Esophagus (tissue), 2 donors: ENCODE results near the gene SLC2A13. TPM values are rescaled to one million over a fixed set of nuclear protein-coding genes. Genes with fewer than 3 reads are reported as not detected.

Source experiments
- H3K27ac ChIP-seq, 2 donors: one replicate each; pipeline ENCODE4 v1.5.1; 2013; ENCODE audit warnings: low read depth in 2 of 2, mild to moderate bottlenecking in 2 of 2, inconsistent platforms in 1 of 2, low read length in 1 of 2, moderate library complexity in 1 of 2
- H3K27me3 ChIP-seq, 2 donors: one replicate each; pipeline ENCODE4 v1.6.1; 2013; ENCODE audit warnings: low read length in 2 of 2, control low read depth in 1 of 2, mild to moderate bottlenecking in 1 of 2; ENCODE audit not compliant: insufficient read depth in 2 of 2, control insufficient read depth in 1 of 2
- H3K36me3 ChIP-seq, 2 donors: one replicate each; pipeline ENCODE4 v1.6.1; 2013; ENCODE audit warnings: low read length in 1 of 2; ENCODE audit not compliant: control insufficient read depth in 2 of 2, insufficient read depth in 2 of 2
- H3K4me1 ChIP-seq, 2 donors: one replicate each; pipeline ENCODE4 v1.6.1; 2013; ENCODE audit warnings: low read length in 1 of 2; ENCODE audit not compliant: control insufficient read depth in 2 of 2, insufficient read depth in 2 of 2
- H3K4me3 ChIP-seq, 2 donors: one replicate each; pipeline ENCODE4 v1.5.1; 2013; ENCODE audit warnings: low read length in 2 of 2, mild to moderate bottlenecking in 2 of 2, low read depth in 1 of 2, moderate library complexity in 1 of 2
- H3K9me3 ChIP-seq, 2 donors: one replicate each; pipeline ENCODE4 v1.6.1; 2013; ENCODE audit warnings: mild to moderate bottlenecking in 2 of 2, low read depth in 1 of 2, low read length in 1 of 2, moderate library complexity in 1 of 2; ENCODE audit not compliant: control insufficient read depth in 2 of 2, insufficient read depth in 1 of 2
- WGBS, 2 donors: extraction: QIAGEN DNeasy Blood & Tissue Kit; methylation state at CpG; one replicate each; pipeline ENCODE4 v1.1.7; 2013; 5-methylcytosine and 5-hydroxymethylcytosine counted together
- polyA plus RNA-seq, 2 donors: library from polyadenylated mRNA; stranded (reverse); fragments of 200-250 nt; gene quantifications; one replicate each; pipeline ENCODE4 v1.2.3, GENCODE V29; 2013
- donor health status: healthy with polysubstance abuse.
- donor health status: Bipolar disorder and iron deficiency.

Gene SLC2A13
- polyA plus RNA-seq, 2 donors = 0.84 to 1.0 TPM

DNA sequence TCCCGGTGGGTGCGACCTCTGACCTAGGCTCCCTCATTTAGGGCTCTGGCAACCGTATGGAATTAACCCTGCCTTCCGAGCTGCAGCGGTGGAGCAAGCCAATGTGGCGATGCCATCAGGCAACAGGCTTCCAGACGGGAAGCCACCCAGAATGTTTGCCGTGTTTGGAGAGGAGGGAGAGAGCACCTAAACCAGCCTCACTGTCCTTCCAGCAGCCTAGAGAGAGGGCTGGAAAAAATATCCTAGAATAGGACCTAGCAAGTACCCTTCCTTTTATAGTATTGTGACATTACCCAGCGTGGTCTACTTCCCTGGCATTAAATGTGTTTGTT is 287 bp upstream of the SLC2A13 start:
- peak overlapping the region; percentile 38 to 56 for H3K27ac ChIP-seq
- H3K36me3 ChIP-seq = no peaks in the 10 kb centered on the region
- H3K9me3 ChIP-seq = no peaks in the 10 kb centered on the region
- peak overlapping the region; percentile 85 to 94 for H3K4me3 ChIP-seq
- H3K27me3 ChIP-seq = no peaks in the 10 kb centered on the region
- WGBS, 2 donors = 11 to 16% methylated on average over 9 of the region's 9 CpGs
- peaks cover 0 to 3% of the 10 kb centered on the region in 2 donors for H3K4me1 ChIP-seq

DNA sequence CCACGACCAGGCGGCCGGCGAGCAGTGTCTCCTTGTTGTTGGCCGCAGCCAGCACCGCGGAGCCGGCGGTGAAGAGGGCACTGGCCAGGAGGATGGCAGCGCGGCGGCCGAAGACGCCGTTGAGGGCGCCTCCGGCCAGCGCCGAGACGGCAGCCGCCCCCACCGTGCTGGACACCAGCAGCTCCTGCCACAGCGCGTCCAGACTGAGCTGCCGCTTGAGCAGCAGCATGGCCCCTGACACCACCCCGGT is 691 bp downstream of the SLC2A13 start:
- WGBS, 2 donors = 1% methylated on average over 25 to 26 of the region's 26 CpGs
- H3K36me3 ChIP-seq = no peaks in the 10 kb centered on the region
- peak overlapping the region; percentile 65 to 77 for H3K27ac ChIP-seq
- peaks cover 0 to 3% of the 10 kb centered on the region in 2 donors for H3K4me1 ChIP-seq
- peak overlapping the region; percentile 85 to 94 for H3K4me3 ChIP-seq
- no peaks in the 10 kb centered on the region for H3K9me3 ChIP-seq
- H3K27me3 ChIP-seq = no peaks in the 10 kb centered on the region

DNA sequence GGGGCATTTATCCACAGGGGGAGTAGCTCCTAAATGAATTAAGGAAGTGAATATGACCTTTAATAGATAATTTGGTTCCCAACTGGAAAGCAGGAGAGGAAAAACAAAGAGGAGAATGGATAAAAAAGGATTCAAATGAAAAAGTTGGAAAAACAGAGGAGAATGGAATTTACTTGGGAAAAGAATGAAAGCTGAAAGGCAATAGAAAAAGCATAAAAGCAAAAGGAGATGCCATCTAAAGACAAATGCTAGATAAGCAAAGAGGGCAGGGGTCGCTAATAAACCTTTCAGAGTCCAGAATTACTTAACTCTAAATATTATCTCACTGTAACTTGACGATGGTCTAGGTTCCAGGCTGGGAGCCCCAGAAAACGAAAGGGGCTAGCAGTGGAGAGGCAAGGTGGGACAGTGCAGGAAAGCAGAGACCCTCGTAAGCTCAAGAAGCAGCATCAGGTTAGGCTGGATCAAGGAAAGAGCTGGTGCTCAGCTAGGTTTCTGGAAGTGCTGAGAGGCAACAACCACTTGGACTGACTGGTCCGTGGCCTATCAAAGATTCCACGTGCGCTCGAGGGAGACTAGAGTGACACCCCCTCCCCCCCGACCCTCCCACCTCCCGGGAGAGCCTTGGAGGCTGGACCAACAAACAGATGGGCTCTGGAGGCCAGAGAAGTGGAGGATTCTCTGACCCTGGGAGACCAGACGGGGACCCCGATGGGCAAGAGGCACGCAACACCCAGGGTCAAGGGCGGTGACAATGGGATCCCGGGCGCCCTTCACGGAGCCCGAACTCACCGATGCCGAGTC is 1.2 kb downstream of the SLC2A13 start:
- Histone ChIP-seq H3K27me3 (no peaks in the 10 kb centered on the region), H3K9me3 (no peaks in the 10 kb centered on the region), H3K27ac (peak overlapping the region; percentile 65 to 77), H3K36me3 (no peaks in the 10 kb centered on the region), H3K4me1 (peaks cover 0 to 3% of the 10 kb centered on the region in 2 donors), H3K4me3 (peak overlapping the region; percentile 85 to 94)
- 14 to 18% methylated on average over 20 of the region's 20 CpGs for WGBS, 2 donors

DNA sequence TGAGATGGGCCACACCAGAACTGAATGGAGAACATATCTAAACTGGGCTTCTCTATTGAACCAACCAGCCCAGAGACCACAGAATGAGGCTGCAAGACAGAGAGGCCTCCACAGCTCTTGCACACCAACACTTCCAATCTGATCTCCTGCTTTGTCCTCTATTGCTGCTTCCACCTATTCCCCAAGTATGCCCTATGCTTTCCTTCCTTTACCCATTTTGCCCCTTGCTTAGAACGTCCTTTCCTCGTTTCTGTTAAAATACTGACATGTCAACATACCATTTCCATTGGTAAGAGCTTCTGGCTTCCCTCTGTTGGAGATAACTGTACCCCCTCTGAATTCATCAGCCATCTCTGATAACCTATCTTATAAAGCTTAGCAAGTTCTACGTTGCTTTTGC is 2.8 kb downstream of the SLC2A13 start:
- WGBS, 2 donors = 65 to 87% methylated on average over 3 of the region's 3 CpGs
- Histone ChIP-seq H3K27me3 (no peaks in the 10 kb centered on the region), H3K27ac (no peak overlapping the region), H3K4me1 (peaks cover 0 to 3% of the 10 kb centered on the region in 2 donors), H3K9me3 (no peaks in the 10 kb centered on the region), H3K36me3 (no peaks in the 10 kb centered on the region), H3K4me3 (peak overlapping the region in 1 of 2 donors; percentile 11)

DNA sequence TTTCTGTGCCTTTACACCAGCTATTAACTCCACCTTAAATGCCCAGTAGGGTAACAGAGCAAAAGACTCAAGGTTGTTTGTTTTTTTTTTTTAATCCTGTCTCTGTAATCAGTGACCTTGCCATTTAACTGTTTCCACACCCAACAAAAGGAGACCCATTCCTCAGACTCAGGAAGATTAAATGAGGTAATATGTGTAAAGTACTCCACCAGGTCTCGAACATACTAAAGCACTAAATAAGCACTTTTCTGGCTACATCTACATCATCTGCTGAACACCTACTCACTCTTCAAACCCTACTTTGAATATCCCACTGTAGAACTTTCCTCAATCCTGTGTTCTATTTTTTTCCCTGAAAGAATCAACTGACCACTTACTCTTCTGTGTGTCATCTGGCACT is 4.1 kb downstream of the SLC2A13 start:
- Histone ChIP-seq H3K4me3 (no peak overlapping the region), H3K27ac (no peak overlapping the region), H3K27me3 (no peaks in the 10 kb centered on the region), H3K36me3 (no peaks in the 10 kb centered on the region), H3K4me1 (peaks cover 0 to 3% of the 10 kb centered on the region in 2 donors), H3K9me3 (no peaks in the 10 kb centered on the region)
- WGBS, 2 donors = 91 to 96% methylated on average over 1 of the region's 1 CpG

DNA sequence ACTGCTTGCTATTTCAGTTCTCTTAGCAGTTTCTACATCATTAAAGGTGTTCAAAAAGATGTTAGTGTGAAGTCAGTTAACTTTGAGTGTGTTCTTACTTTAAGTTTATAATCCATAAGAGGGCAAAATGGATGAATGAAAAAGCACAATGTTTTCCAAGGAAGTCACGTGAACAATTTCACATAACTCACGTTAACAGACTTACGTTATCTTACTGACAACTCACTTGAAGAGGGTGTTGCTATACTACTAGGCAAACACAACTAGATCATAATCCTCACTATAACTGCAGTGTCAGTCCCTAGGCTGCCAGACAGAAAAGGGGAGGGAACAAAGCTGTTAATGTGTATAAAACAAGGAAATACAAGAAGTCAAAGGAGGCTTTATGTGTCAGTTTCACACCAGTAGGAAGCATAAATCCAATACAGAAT is 6.4 kb downstream of the SLC2A13 start:
- Histone ChIP-seq H3K36me3 (no peaks in the 10 kb centered on the region), H3K27ac (no peak overlapping the region)
- 39 to 50% methylated on average over 3 of the region's 3 CpGs for WGBS, 2 donors

DNA sequence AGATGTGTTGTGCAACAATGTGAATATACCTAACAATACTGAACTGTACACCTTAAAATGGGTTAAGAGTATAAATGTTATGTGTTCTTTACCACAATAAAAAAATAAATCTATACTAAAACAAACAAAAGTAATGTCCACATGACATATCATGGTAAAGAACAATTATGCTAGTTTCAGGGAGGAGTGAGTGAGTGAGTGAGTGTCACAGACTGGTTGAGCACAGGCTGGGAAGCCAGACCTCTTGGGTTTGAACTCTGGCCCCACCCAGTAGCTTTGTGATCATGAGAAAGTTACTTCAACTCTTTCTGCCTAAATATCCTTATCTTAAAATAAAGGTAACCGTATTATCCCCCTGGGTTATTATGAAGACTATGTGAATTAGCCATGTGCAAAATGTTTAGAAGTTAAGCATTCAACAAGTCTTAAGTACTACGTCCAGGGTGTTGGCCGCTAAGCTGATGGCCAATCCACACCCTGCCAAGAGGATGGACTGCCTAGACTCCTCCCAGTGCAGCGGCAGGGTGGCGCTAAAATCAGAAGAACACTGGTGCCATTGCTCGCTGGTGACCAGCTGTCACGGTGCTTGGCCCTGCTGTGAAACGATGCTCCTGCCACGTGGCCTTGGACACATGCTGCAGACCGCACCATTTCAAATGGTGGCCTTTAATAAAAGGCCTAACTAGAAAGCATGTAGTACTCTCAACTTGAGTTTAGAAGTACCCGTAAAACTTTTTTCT is 7.3 kb downstream of the SLC2A13 start:
- Histone ChIP-seq H3K4me3 (no peak overlapping the region), H3K9me3 (no peaks in the 10 kb centered on the region), H3K4me1 (no peaks in the 10 kb centered on the region), H3K36me3 (no peaks in the 10 kb centered on the region), H3K27me3 (no peaks in the 10 kb centered on the region), H3K27ac (no peak overlapping the region)
- 96 to 97% methylated on average over 11 of the region's 11 CpGs for WGBS, 2 donors

More for the DNA sequence above, 6.4 kb downstream of the SLC2A13 start:
- no peaks in the 10 kb centered on the region for H3K4me1 ChIP-seq
- no peak overlapping the region for H3K4me3 ChIP-seq
- no peaks in the 10 kb centered on the region for H3K27me3 ChIP-seq
- no peaks in the 10 kb centered on the region for H3K9me3 ChIP-seq

DNA sequence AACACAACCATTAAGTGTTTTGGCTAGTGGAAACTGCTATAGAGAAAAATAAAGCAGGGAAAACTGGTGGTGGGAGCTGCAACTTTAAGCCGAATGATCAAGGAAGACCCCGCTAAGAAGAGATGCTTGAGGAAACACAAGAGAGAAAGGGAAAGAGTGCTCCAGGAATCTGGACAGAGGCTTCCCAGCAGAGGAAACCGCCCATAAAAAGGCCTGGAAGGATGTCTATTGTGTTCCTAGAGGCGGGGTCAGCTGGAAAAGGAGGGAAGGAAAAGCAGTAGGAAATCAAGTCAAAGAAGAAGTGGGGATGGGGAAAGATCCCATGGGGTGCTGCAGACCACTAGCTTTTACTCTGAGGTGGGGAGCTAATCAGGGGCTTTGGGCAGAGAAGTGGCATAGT is 12.4 kb downstream of the SLC2A13 start:
- no peaks in the 10 kb centered on the region for H3K27me3 ChIP-seq
- H3K27ac ChIP-seq = no peak overlapping the region
- no peak overlapping the region for H3K4me3 ChIP-seq
- H3K9me3 ChIP-seq = no peaks in the 10 kb centered on the region
- 91 to 93% methylated on average over 4 of the region's 4 CpGs for WGBS, 2 donors
- H3K36me3 ChIP-seq = no peaks in the 10 kb centered on the region
- no peaks in the 10 kb centered on the region for H3K4me1 ChIP-seq

DNA sequence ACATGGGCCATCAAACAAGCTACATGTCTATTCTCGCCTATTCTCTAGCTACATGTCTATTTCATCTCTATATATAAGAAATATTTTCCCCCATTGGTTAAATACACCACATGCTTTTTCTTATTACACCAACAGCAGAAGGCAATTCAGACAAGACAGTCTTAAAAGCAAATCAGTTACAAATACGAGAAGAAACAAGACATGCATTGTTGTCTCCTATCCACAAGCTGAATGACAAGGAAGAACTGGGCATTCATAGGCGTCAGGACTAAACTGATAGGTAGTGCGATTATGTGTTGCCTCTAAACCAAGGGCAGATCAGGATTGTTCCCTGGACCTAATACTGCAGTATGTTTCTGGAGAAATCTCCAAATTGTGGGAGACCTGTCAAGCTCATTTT is 19.4 kb downstream of the SLC2A13 start:
- H3K27me3 ChIP-seq = no peaks in the 10 kb centered on the region
- WGBS, 2 donors = 95% methylated on average over 4 of the region's 4 CpGs
- H3K27ac ChIP-seq = no peak overlapping the region
- no peaks in the 10 kb centered on the region for H3K4me1 ChIP-seq
- no peaks in the 10 kb centered on the region for H3K9me3 ChIP-seq
- H3K36me3 ChIP-seq = no peaks in the 10 kb centered on the region
- no peak overlapping the region for H3K4me3 ChIP-seq

DNA sequence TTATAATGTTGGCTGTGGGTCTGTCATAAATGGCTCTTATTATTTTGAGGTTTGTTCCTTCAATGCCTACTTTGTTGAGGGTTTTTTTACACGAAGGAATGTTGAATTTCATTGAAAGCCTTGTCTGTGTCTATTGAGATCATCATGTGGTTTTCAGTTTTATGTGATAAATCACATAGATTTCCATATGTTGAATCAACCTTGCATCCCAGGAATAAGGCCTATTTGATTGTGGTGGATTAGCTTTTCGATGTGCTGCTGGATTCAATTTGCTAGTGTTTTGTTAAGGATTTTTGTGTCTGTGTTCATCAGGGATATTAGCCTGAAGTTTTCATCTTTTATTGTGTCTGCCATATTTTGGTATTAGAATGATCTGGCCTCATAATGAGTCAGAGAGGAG is 27.6 kb downstream of the SLC2A13 start:
- H3K9me3 ChIP-seq = no peaks in the 10 kb centered on the region
- H3K27ac ChIP-seq = no peak overlapping the region
- H3K27me3 ChIP-seq = no peaks in the 10 kb centered on the region
- no peaks in the 10 kb centered on the region for H3K4me1 ChIP-seq
- no peaks in the 10 kb centered on the region for H3K36me3 ChIP-seq
- no peak overlapping the region for H3K4me3 ChIP-seq
- WGBS, 2 donors = 85 to 88% methylated on average over 2 of the region's 2 CpGs
